H9 (cell line): ENCODE results near the gene IGLL1. TPM values are rescaled to one million over a fixed set of nuclear protein-coding genes. Genes with fewer than 3 reads are reported as not detected.
"Not testable (repeated sequence)": the region's sequence is repeated elsewhere in the genome, so short reads cannot be mapped to it uniquely, and the experiment has no call there.

Experiments
- DNase-seq: peaks from one replicate; pipeline ENCODE4 v3.0.0-alpha.2; 2017
- H2AFZ ChIP-seq: one replicate; pipeline ENCODE4 v1.6.1; 2013; ENCODE audit warnings: mild to moderate bottlenecking, low read length, control low read depth, moderate library complexity
- H2AK5ac ChIP-seq: 2 replicates; pipeline ENCODE4 v1.6.1; 2013; ENCODE audit warnings: low read length, control low read depth, mixed read lengths; ENCODE audit not compliant: insufficient read length
- H2BK120ac ChIP-seq: one replicate; pipeline ENCODE4 v1.6.1; 2013; ENCODE audit warnings: low read depth, mild to moderate bottlenecking, low read length, control low read depth, inconsistent platforms; ENCODE audit not compliant: poor library complexity, severe bottlenecking
- H2BK12ac ChIP-seq: 2 replicates; pipeline ENCODE4 v1.6.1; 2013; ENCODE audit warnings: low read length, control low read depth, mixed read lengths, low read depth; ENCODE audit not compliant: insufficient read length
- H2BK15ac ChIP-seq: 2 replicates; pipeline ENCODE4 v1.6.1; 2013; ENCODE audit warnings: low read depth, low read length, control low read depth
- H2BK20ac ChIP-seq: one replicate; pipeline ENCODE4 v1.6.1; 2013; ENCODE audit warnings: low read depth, mild to moderate bottlenecking, low read length, control low read depth, inconsistent platforms; ENCODE audit not compliant: poor library complexity, severe bottlenecking
- H2BK5ac ChIP-seq: 2 replicates; pipeline ENCODE4 v1.6.1; 2013; ENCODE audit warnings: low read length, control low read depth, mixed read lengths; ENCODE audit not compliant: insufficient read length
- H3K14ac ChIP-seq: 2 replicates; pipeline ENCODE4 v1.6.1; 2013; ENCODE audit warnings: low read length, control low read depth; ENCODE audit not compliant: insufficient read depth
- H3K18ac ChIP-seq: 2 replicates; pipeline ENCODE4 v1.6.1; 2013; ENCODE audit warnings: low read depth, mild to moderate bottlenecking, mixed read lengths, low read length, control low read depth; ENCODE audit not compliant: insufficient read length
- H3K23ac ChIP-seq: 2 replicates; pipeline ENCODE4 v1.6.1; 2013; ENCODE audit warnings: low read length, control low read depth, mixed read lengths, low read depth; ENCODE audit not compliant: insufficient read length
- H3K23me2 ChIP-seq: 2 replicates; pipeline ENCODE4 v1.6.1; 2013; ENCODE audit warnings: low read depth, mild to moderate bottlenecking, mixed read lengths, low read length, control low read depth; ENCODE audit not compliant: insufficient read length, poor library complexity, severe bottlenecking
- H3K27ac ChIP-seq: 2 replicates; pipeline ENCODE4 v1.5.1; 2013; ENCODE audit warnings: low read length, control low read depth, mixed read lengths, low read depth; ENCODE audit not compliant: insufficient read length
- H3K27me3 ChIP-seq: 2 replicates; pipeline ENCODE4 v1.6.1; 2013; ENCODE audit warnings: low read length, control low read depth, inconsistent platforms; ENCODE audit not compliant: insufficient read depth
- H3K4ac ChIP-seq: 2 replicates; pipeline ENCODE4 v1.6.1; 2013; ENCODE audit warnings: low read depth, mild to moderate bottlenecking, control low read depth, inconsistent platforms, low read length, moderate library complexity
- H3K4me1 ChIP-seq: 2 replicates; pipeline ENCODE4 v1.6.1; 2013; ENCODE audit warnings: low read length, control low read depth, inconsistent platforms; ENCODE audit not compliant: insufficient read depth
- H3K4me2 ChIP-seq: 2 replicates; pipeline ENCODE4 v1.6.1; 2013; ENCODE audit warnings: low read length, control low read depth, mixed read lengths; ENCODE audit not compliant: insufficient read length, insufficient read depth
- H3K56ac ChIP-seq: 2 replicates; pipeline ENCODE4 v1.6.1; 2013; ENCODE audit warnings: low read depth, mild to moderate bottlenecking, mixed read lengths, low read length, control low read depth; ENCODE audit not compliant: insufficient read length
- H3K79me1 ChIP-seq: 2 replicates; pipeline ENCODE4 v1.6.1; 2013; ENCODE audit warnings: low read depth, mild to moderate bottlenecking, moderate library complexity, low read length, control low read depth, inconsistent platforms; ENCODE audit not compliant: insufficient read depth, poor library complexity, severe bottlenecking
- H3K79me2 ChIP-seq: 2 replicates; pipeline ENCODE4 v1.6.1; 2013; ENCODE audit warnings: low read length, control low read depth, inconsistent platforms; ENCODE audit not compliant: insufficient read depth
- H3K9ac ChIP-seq: 2 replicates; pipeline ENCODE4 v1.6.1; 2013; ENCODE audit warnings: low read length, control low read depth, mixed read lengths; ENCODE audit not compliant: insufficient read length; ENCODE audit errors: extremely low read depth
- H3K9me3 ChIP-seq: one replicate; pipeline ENCODE4 v1.6.1; 2013; ENCODE audit warnings: low read depth, low read length, inconsistent platforms; ENCODE audit not compliant: control insufficient read depth
- H3T11ph ChIP-seq: one replicate; pipeline ENCODE4 v1.6.1; 2013; ENCODE audit warnings: mild to moderate bottlenecking, low read length, control low read depth, inconsistent platforms
- H4K20me1 ChIP-seq: one replicate; pipeline ENCODE4 v1.6.1; 2013; ENCODE audit not compliant: control insufficient read depth, insufficient read length, insufficient read depth
- H4K5ac ChIP-seq: 2 replicates; pipeline ENCODE4 v1.6.1; 2013; ENCODE audit warnings: low read depth, mild to moderate bottlenecking, mixed read lengths, low read length, control low read depth; ENCODE audit not compliant: insufficient read length
- H4K8ac ChIP-seq: replicated peaks from 2 replicates; pipeline ENCODE4 v1.6.1; 2013; ENCODE audit warnings: low read length, control low read depth, mixed read lengths, low read depth; ENCODE audit not compliant: insufficient read length
- H4K91ac ChIP-seq: 2 replicates; pipeline ENCODE4 v1.6.1; 2013; ENCODE audit warnings: low read depth, mild to moderate bottlenecking, moderate library complexity, mixed read lengths, low read length, control low read depth; ENCODE audit not compliant: insufficient read length
- H3K27ac Mint-ChIP-seq, 3 experiments: 2 replicates in 2 of 3; 3 replicates in 1 of 3; pipeline ENCODE4 v1.8.0; 2020 to 2021; ENCODE audit warnings: mixed read lengths in 3 of 3, mild to moderate bottlenecking in 1 of 3, moderate library complexity in 1 of 3
- H3K27me3 Mint-ChIP-seq: 2 replicates; pipeline ENCODE4 v1.8.0; 2021; ENCODE audit warnings: low read depth, mild to moderate bottlenecking, moderate library complexity, mixed read lengths
- H3K36me3 Mint-ChIP-seq, 3 experiments: 2 replicates in 2 of 3; 3 replicates in 1 of 3; pipeline ENCODE4 v1.8.0; 2020 to 2021; ENCODE audit warnings: low read depth in 3 of 3, mixed read lengths in 3 of 3; ENCODE audit not compliant: insufficient read depth in 1 of 3
- H3K4me1 Mint-ChIP-seq, 2 experiments: 2 replicates each; pipeline ENCODE4 v1.8.0; 2020; ENCODE audit warnings: mixed read lengths in 2 of 2
- H3K4me3 Mint-ChIP-seq, 2 experiments: 2 replicates in 1 of 2; 3 replicates in 1 of 2; pipeline ENCODE4 v1.8.0; 2020 to 2021; ENCODE audit warnings: mild to moderate bottlenecking in 2 of 2, mixed read lengths in 2 of 2, moderate library complexity in 1 of 2
- H3K9me3 Mint-ChIP-seq, 2 experiments: 2 replicates in 1 of 2; 3 replicates in 1 of 2; pipeline ENCODE4 v1.8.0; 2020; ENCODE audit warnings: mild to moderate bottlenecking in 2 of 2, mixed read lengths in 2 of 2, moderate library complexity in 1 of 2
- CTCF ChIP-seq: fragments of 200-600 bp; sonication (generic); conservative IDR thresholded peaks from 3 replicates; pipeline ENCODE4 v1.8.0; 2021; ENCODE audit warnings: antibody characterized with exemption, mild to moderate bottlenecking
- WGBS: extraction: QIAGEN DNeasy Blood & Tissue Kit; methylation state at CpG from one replicate; pipeline ENCODE4 v1.1.7; 2013; ENCODE audit warnings: missing lambda C conversion rate, low lambda C conversion rate, mixed read lengths; ENCODE audit not compliant: insufficient read length; ENCODE audit errors: extremely low coverage; 5-methylcytosine and 5-hydroxymethylcytosine counted together
- total RNA-seq: library from RNA; stranded (reverse); gene quantifications from 2 replicates; pipeline ENCODE4 v1.2.1, GENCODE V29; 2021

IGLL1 gene
- total RNA-seq, 1 experiment from 2014 or later: not detected

- no peak overlapping the region for H3K56ac ChIP-seq
- DNase-seq: peak; percentile 88
- no peak overlapping the region for H2BK120ac ChIP-seq
- no peak overlapping the region for H3K4me2 ChIP-seq
- no peak overlapping the region for H2BK12ac ChIP-seq
- H3K36me3 Mint-ChIP-seq: no peaks in the 10 kb centered on the region
- H3K27ac ChIP-seq: no peak overlapping the region
- H3K23me2 ChIP-seq: no peaks in the 10 kb centered on the region
- H2AK5ac ChIP-seq: no peak overlapping the region
- H3K9me3 Mint-ChIP-seq: no peaks in the 10 kb centered on the region
- H4K5ac ChIP-seq: no peak overlapping the region
- no peaks in the 10 kb centered on the region for H3K79me1 ChIP-seq
- no peak overlapping the region for H3T11ph ChIP-seq
- no peak overlapping the region for H2AFZ ChIP-seq
- no peak overlapping the region for H4K8ac ChIP-seq
- H3K4me1 ChIP-seq: peaks cover 21% of the 10 kb centered on the region; the same call in 1 of the 2 replicates
- TF ChIP-seq CTCF: peak; percentile 89
- H3K27me3 ChIP-seq: no peaks in the 10 kb centered on the region
- no peak overlapping the region for H3K9ac ChIP-seq
- no peak overlapping the region for H4K91ac ChIP-seq
- peaks cover 25% of the 10 kb centered on the region for H3K27me3 Mint-ChIP-seq
- H2BK15ac ChIP-seq: no peak overlapping the region
- no peaks in the 10 kb centered on the region for H4K20me1 ChIP-seq
- H3K18ac ChIP-seq: no peak overlapping the region
- no peak overlapping the region; a peak in 1 of 5 replicates for H3K4me3 Mint-ChIP-seq
- peaks cover 49 to 50% of the 10 kb centered on the region in 2 experiments for H3K4me1 Mint-ChIP-seq
- peak overlapping the region in 1 of 3 experiments; percentile 63; a peak in 1 of 7 replicates for H3K27ac Mint-ChIP-seq
- H3K4ac ChIP-seq: no peak overlapping the region
- no peaks in the 10 kb centered on the region for H3K9me3 ChIP-seq
- no peaks in the 10 kb centered on the region for H3K79me2 ChIP-seq
- WGBS: no CpG with 5 or more reads among the region's 21 CpGs
- H2BK20ac ChIP-seq: no peak overlapping the region
- no peak overlapping the region for H3K14ac ChIP-seq
- no peak overlapping the region for H2BK5ac ChIP-seq
- H3K23ac ChIP-seq: no peak overlapping the region
Observed at GRCh38 chr22:23539135-23539838, 40.8 kb downstream of the IGLL1 start.

GRCh38 chr22:23538696-23539030, 41.4 kb downstream of the IGLL1 start:
- not testable (repeated sequence) for H4K91ac ChIP-seq, H3K14ac ChIP-seq, H3K36me3 Mint-ChIP-seq, H3K18ac ChIP-seq, H2BK120ac ChIP-seq, H2AFZ ChIP-seq, H3K79me1 ChIP-seq, H3K23me2 ChIP-seq, DNase-seq, H3K56ac ChIP-seq, H3K9me3 Mint-ChIP-seq, H3K9me3 ChIP-seq, H4K8ac ChIP-seq, H2BK5ac ChIP-seq, H3K27ac ChIP-seq, H3K9ac ChIP-seq, H2BK12ac ChIP-seq, H3K79me2 ChIP-seq, H4K5ac ChIP-seq, H4K20me1 ChIP-seq, H3K27ac Mint-ChIP-seq, H3K4me2 ChIP-seq, H2BK20ac ChIP-seq, H2AK5ac ChIP-seq, H3T11ph ChIP-seq, H3K4ac ChIP-seq, H2BK15ac ChIP-seq, H3K23ac ChIP-seq, H3K27me3 ChIP-seq
- peaks cover 25% of the 10 kb centered on the region for H3K27me3 Mint-ChIP-seq
- WGBS: no CpG with 5 or more reads among the region's 6 CpGs
- H3K4me1 ChIP-seq: peaks cover 21% of the 10 kb centered on the region; the same call in 1 of the 2 replicates
- peak overlapping the region; percentile 22 to 61; a peak in 2 of 5 replicates for H3K4me3 Mint-ChIP-seq
- peaks cover 52 to 54% of the 10 kb centered on the region in 2 experiments for H3K4me1 Mint-ChIP-seq
